GM19468 (cell line): ENCODE results near the gene CFAP61.
"Not testable (repeated sequence)": the region's sequence is repeated elsewhere in the genome, so short reads cannot be mapped to it uniquely, and the experiment has no call there.

Source experiments
- ATAC-seq: cut with Tn5 transposase; IDR thresholded peaks from one replicate; pipeline ENCODE4 v1.9.1; 2021; ENCODE audit warnings: mild to moderate bottlenecking, moderate library complexity, moderate number of reproducible peaks; ENCODE audit not compliant: unreplicated experiment; ENCODE audit errors: extremely low read depth

CFAP61 gene

GRCh38 chr20:20224806-20225205, 172.5 kb downstream of the CFAP61 start:
- ATAC-seq = no peak

- ATAC-seq = no peak
These were observed 173.2 kb downstream of the CFAP61 start for GRCh38 chr20:20225325-20226043.

GRCh38 chr20:20226554-20226953, 174.2 kb downstream of the CFAP61 start:
- no peak for ATAC-seq

- no peak for ATAC-seq
These were observed 174.8 kb downstream of the CFAP61 start for GRCh38 chr20:20227013-20227571.

GRCh38 chr20:20228351-20228750, 176.0 kb downstream of the CFAP61 start:
- ATAC-seq = no peak

GRCh38 chr20:20229595-20229994, 177.3 kb downstream of the CFAP61 start:
- ATAC-seq = no peak

GRCh38 chr20:20230741-20231140, 178.4 kb downstream of the CFAP61 start:
- ATAC-seq = no peak

GRCh38 chr20:20231528-20232298, 179.4 kb downstream of the CFAP61 start:
- no peak for ATAC-seq

- no peak for ATAC-seq
These were observed 180.7 kb downstream of the CFAP61 start for GRCh38 chr20:20233041-20233514.

- no peak for ATAC-seq
These were observed 183.3 kb downstream of the CFAP61 start for GRCh38 chr20:20235681-20236080.

GRCh38 chr20:20237093-20237959, 185.0 kb downstream of the CFAP61 start:
- ATAC-seq = no peak

- no peak for ATAC-seq
These were observed 189.6 kb downstream of the CFAP61 start for GRCh38 chr20:20241976-20242375.

GRCh38 chr20:20244384-20244783, 192.1 kb downstream of the CFAP61 start:
- not testable (repeated sequence) for ATAC-seq

GRCh38 chr20:20246996-20247633, 194.8 kb downstream of the CFAP61 start:
- ATAC-seq = no peak

- ATAC-seq = no peak
These were observed 196.4 kb downstream of the CFAP61 start for GRCh38 chr20:20248620-20249200.

- no peak for ATAC-seq
These were observed 199.0 kb downstream of the CFAP61 start for GRCh38 chr20:20251317-20251716.

- no peak for ATAC-seq
These were observed 199.5 kb downstream of the CFAP61 start for GRCh38 chr20:20251836-20252235.

GRCh38 chr20:20253039-20253743, 200.9 kb downstream of the CFAP61 start:
- ATAC-seq = no peak
